ENCODE results near the gene ABHD17B.
"Not testable (repeated sequence)": the region's sequence is repeated elsewhere in the genome, so short reads cannot be mapped to it uniquely, and the experiment has no call there.

ABHD17B gene

DNA sequence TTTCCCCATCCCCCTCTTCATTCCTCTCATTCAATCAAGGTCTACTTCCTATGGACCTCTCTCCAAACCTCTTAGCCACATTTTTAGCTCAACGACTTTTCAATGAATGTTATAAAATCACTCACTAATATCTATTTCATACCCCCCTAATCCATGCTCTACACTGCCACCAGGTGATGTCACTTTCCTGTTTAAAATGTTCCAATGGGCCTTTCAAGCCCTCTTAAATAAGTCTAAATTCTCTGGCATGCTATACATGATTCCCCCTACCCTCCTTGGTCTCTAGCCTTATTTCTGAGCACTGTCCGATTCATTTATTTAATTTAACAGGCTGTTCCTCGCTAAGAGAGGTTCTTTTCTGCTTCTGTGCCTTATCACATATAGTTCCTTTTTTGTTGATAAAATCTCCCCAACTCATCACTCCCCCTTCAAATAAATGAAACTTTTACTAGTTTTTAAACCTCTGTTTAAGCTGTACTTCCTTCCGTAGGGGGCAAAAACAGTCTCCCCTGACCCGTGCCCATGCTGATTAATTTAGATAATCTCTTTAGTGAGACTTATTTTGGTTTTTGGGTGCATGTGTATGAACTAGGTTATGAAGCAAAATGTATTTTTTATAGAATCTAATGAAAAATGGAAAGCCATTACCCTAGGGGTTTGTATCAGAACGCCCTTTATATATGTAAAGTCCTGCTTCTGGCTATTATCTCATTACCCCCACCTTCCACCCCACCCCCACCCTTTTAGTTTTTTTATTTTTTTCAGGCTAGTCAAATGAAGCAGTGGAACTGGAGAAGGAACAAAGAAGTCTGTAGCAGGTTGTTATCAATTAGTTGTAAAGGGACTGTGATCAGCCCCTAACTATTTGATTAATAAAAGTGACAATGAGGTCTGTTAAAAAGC is 9.0 kb downstream of the ABHD17B start:
- no peak for TF ChIP-seq ZNF274 (IDR thresholded peaks at IDR 0.05; ENCODE audit: low read depth, low read length)

DNA sequence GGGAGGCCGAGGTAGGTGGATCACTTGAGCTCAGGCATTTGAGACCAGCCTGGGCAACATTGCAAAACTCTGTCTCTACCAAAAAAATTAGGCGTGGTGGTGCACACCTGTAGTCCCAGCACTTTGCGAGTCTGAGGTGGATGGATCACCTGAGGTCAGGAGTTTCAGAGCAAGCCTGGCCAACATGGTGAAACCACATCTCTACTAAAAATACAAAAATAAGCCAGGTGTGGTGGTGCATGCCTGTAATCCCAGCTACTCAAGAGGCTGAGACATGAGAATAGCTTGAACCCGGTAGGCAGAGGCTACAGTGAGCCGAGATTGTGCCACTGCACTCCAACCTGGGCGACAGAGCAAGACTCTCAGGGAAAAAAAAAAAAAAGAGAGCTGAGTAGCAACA is 12.2 kb downstream of the ABHD17B start:
- not testable (repeated sequence) for H3K4me3 ChIP-seq (ENCODE audit: low read length)

More for the DNA sequence above, 9.0 kb downstream of the ABHD17B start:
- no peak overlapping the region for H3K4me3 ChIP-seq (ENCODE audit: low read length)

GRCh38 chr9:71897577-71897976 is 13.4 kb downstream of the ABHD17B start:
- TF ChIP-seq ZNF274 (IDR thresholded peaks at IDR 0.05; ENCODE audit: low read depth, low read length): no peak
- no peak overlapping the region; the same call in 1 of the 2 replicates for H3K4me3 ChIP-seq (ENCODE audit: low read length)

- H3K4me3 ChIP-seq (ENCODE audit: low read length): no peak overlapping the region
- TF ChIP-seq ZNF274 (IDR thresholded peaks at IDR 0.05; ENCODE audit: low read depth, low read length): no peak
These were observed 14.2 kb downstream of the ABHD17B start for GRCh38 chr9:71896761-71897160.

GRCh38 chr9:71895955-71896354 is 15.0 kb downstream of the ABHD17B start:
- no peak for TF ChIP-seq ZNF274 (IDR thresholded peaks at IDR 0.05; ENCODE audit: low read depth, low read length)
- H3K4me3 ChIP-seq (ENCODE audit: low read length): no peak overlapping the region

DNA sequence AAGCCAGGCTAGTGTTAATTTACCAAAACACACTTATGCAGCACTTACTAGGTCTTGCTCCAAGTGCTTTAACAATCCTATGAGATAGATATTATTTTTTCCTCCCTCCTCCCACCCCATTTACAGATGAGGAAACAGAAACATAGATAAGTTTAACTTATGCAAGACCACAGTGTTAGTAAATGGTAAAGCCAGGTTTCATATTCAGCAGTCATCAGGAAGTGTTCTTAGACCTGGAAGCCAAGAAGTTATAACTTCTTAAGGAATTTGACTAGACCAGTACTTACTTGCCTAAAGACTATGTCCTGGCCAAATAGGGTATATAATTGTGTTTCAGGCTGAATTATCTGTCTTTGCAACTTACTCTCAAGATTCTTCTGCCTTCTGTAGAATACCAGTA is 15.9 kb downstream of the ABHD17B start:
- no peak overlapping the region for H3K4me3 ChIP-seq (ENCODE audit: low read length)
- TF ChIP-seq ZNF274 (IDR thresholded peaks at IDR 0.05; ENCODE audit: low read depth, low read length): no peak

DNA sequence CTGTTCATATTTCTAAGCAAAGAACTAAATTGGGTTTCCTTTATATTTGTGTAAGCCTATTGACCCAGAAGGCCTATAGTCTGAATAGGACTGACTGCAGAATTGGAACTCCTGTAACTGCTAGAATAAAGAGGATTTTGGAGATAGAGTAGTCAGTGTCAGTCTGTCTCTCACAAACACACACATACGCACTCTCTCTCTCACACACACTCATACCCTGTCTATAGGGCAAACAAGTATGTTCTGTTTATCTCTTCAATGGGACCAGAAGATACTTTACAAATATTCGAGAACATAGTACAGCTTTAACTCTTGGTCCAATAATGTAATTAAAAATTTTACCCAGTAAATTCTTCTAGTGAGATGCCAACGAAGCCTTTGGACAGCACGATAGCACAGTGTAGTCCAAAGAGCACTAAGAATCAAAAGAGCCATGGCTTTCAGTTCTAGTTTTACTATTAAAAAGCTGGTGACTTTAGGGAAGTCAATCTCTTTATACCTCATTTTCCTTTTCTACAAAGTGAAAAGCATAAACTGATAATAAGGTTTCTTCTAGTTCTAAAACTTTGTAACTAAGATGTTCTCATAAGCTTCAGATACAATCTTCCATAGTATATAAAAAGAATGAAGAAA is 19.3 kb downstream of the ABHD17B start:
- TF ChIP-seq ZNF274 (IDR thresholded peaks at IDR 0.05; ENCODE audit: low read depth, low read length): no peak
- H3K4me3 ChIP-seq (ENCODE audit: low read length): no peak overlapping the region

DNA sequence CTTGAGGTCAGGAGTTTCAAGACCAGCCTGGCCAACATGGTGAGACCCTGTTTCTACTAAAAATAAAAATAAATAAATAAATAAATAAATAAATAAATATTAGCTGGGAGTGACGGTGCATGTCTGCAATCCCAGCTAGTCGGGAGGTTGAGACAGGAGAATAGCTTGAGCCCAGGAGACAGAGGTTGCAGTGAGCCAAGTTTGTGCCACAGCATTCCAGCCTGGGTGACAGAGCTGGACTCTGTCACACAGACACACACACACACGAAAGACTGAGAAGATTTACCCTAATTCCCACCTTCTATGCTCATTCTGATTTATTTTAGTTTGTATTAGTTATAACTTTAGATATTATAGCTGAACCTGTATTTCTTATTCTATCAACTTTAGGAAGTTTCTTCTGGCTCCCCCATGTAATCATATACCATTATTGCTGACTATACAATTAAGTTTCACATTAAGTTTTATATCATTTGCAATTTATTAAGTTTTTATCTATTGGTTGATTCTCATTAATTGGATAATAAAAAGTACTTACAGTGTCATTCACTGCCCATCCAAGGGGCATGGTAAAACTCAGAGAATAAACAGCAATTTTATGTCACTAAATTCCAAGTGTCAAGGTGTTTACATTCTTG is 20.8 kb downstream of the ABHD17B start:
- H3K4me3 ChIP-seq (ENCODE audit: low read length): no peak overlapping the region
- no peak for TF ChIP-seq ZNF274 (IDR thresholded peaks at IDR 0.05; ENCODE audit: low read depth, low read length)

DNA sequence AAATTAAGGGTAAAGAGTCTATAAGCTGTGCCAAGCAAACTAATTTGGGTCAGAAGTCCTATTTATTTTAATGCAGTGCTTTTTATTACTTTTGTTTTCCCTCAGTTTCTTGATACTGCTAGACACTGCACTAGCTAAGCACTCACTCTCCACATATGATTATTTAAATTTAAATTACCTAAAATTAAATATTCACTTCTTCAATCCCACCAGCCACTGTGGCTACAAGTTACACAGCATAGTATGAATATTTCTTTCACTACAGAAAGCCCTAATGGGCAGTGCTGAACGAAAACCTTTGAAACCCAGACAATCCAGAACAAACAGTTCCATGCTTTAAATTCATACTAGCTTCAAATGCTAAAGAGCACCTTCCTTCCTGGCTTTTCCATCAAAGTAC is 23.6 kb downstream of the ABHD17B start:
- TF ChIP-seq ZNF274 (IDR thresholded peaks at IDR 0.05; ENCODE audit: low read depth, low read length): no peak
- H3K4me3 ChIP-seq (ENCODE audit: low read length): no peak overlapping the region

DNA sequence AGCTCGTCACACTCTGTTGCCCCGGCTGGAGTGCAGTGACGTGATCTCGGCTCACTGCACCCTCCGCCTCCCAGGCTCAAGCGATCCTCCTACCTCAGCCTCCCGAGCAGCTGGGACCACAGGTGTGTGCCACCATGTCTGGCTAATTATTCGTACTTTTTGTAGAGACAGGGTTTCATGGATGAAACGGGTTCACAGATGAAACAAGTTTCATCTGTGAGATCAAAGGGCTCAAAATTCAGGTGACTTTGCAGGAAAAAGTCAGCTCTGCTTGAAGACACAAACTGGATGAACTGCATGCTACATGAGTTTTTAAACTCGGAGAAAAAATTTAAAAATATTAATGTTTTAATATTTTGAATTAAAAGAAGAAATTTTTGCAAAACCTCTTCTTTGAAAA is 24.5 kb downstream of the ABHD17B start:
- no peak overlapping the region for H3K4me3 ChIP-seq (ENCODE audit: low read length)
- no peak for TF ChIP-seq ZNF274 (IDR thresholded peaks at IDR 0.05; ENCODE audit: low read depth, low read length)

- no peak overlapping the region for H3K4me3 ChIP-seq (ENCODE audit: low read length)
- no peak for TF ChIP-seq ZNF274 (IDR thresholded peaks at IDR 0.05; ENCODE audit: low read depth, low read length)
These were observed 25.0 kb downstream of the ABHD17B start for GRCh38 chr9:71886015-71886414.

DNA sequence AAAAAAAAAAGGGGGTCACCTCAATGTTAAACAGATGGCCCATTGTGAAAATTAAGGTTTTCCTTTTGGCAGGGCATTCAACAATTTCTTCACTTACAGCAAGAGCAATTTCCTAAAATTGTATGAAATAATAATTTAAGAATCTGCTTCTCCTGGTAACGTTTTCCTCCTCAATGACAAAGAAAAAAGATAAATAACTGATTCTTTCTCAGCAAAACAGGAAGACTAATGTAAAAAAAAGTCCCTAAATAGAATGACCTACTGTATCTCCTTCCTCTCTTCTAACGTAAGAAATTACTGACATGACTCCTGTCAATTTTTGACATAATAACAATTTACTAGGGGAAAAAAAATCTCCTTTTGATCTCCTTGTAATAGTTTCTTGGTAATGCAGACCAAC is 25.5 kb downstream of the ABHD17B start:
- H3K4me3 ChIP-seq (ENCODE audit: low read length): no peak overlapping the region
- TF ChIP-seq ZNF274 (IDR thresholded peaks at IDR 0.05; ENCODE audit: low read depth, low read length): no peak

DNA sequence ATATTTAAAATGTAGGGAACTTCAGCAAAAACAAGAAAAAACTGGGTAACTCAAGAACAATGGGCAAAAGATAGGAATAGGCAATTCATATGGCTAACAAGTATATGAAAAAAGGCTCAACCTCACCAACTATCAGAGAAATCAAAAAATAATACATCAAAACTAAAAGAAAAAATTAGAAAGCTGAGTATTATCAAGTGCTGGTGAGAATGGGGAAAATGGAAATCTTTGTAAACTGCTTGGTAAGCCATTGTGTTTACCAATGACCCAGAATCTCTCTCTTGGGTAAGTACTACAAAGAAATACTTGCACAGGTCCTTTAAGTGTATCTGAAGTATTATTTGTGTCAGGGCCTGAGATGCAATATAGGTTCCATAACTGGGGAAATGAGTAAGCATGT is 27.0 kb downstream of the ABHD17B start:
- H3K4me3 ChIP-seq (ENCODE audit: low read length): no peak overlapping the region
- TF ChIP-seq ZNF274 (IDR thresholded peaks at IDR 0.05; ENCODE audit: low read depth, low read length): no peak

DNA sequence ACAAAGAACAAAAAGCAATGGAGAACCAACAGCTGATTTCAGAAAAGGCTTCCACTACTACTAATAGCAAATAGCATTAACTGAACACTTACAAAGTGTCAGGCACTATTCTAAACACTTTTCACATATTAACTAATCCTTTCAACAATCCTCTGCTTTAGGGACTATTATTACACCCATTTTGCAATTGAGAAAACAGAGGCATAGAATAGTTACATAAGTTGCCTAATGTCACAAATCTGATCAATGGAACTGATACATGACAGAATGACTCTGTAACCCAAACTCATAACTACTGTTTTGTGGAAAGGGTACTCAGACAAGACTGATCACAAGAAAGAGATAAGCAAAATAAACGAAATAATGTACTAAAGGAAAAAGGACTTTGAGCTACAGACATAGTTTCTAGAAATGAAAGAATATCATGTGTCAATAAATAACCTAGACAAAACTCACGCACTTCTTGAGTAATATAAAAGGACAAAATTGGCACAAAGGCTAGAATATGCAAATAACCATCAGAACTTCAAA is 31.3 kb downstream of the ABHD17B start:
- no peak overlapping the region for H3K4me3 ChIP-seq (ENCODE audit: low read length)
- TF ChIP-seq ZNF274 (IDR thresholded peaks at IDR 0.05; ENCODE audit: low read depth, low read length): no peak
